Measurements from ENCODE around the gene EPSTI1.
"Not testable (repeated sequence)": the region's sequence is repeated elsewhere in the genome, so short reads cannot be mapped to it uniquely, and the experiment has no call there.

EPSTI1 gene

DNA sequence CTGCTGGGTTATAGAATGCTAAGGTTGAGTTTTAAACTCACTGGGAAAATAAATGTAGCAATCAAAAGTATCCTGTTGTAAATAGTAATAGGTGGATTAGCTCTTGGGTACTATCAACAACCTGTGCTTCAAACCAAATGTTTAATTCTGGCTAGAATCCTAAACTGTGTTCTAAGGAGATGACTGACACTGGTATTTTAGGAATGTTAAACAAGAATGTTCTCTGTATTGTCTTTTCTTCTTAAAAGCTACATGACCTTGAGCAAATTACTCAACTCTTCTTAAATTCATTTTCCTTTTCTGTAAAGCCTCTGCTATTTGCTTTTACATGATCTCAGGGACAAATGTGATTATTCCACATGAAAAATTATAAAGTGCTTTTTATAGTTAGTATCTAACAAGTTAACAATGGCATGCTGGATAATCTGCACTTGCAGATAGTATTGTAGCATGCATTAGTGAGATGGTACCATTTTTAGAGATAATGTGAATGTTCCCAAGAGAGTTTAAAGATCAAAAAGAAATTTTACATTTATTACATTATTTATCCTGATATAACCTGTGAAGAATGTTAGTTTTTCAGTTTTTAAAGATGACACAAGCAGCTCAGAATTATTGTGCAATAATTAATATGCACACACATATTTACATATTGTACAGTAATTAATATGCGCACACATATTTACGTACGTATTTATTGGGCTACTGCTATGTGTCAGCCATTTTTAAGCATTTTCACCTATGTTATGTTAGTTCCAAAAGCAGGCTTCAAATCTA lies 13.6 kb upstream of the EPSTI1 start:
- DNase-seq (ENCODE audit: low read depth): peak; percentile 64

DNA sequence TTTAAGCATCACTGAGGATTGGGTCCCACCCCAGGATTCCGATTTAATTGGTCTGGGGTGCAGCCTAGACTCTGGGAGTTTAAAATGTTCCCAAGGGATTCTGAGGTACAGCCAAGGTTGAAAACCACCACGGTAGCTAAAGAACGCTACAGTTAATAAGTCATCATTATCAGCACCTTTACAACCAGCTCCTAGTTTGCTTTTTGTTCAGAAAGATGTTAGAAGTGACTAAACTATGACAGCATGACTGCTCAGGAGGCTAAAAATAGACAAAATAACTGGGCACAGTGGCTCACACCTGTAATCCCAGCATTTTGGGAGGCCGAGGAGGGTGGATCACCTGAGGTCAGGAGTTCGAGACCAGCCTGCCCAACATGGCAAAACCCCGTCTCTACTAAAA lies 11.7 kb upstream of the EPSTI1 start:
- no peak for DNase-seq (ENCODE audit: low read depth)

GRCh38 chr13:43003010-43003409 lies 11.0 kb upstream of the EPSTI1 start:
- no peak for DNase-seq (ENCODE audit: low read depth)

GRCh38 chr13:43002021-43002420 lies 10.0 kb upstream of the EPSTI1 start:
- no peak for DNase-seq (ENCODE audit: low read depth)

GRCh38 chr13:43000676-43001075 lies 8.6 kb upstream of the EPSTI1 start:
- DNase-seq (ENCODE audit: low read depth): no peak

- no peak for DNase-seq (ENCODE audit: low read depth)
Observed at GRCh38 chr13:42999491-42999890, 7.5 kb upstream of the EPSTI1 start.

GRCh38 chr13:42997381-42997780 lies 5.3 kb upstream of the EPSTI1 start:
- no peak for DNase-seq (ENCODE audit: low read depth)

DNA sequence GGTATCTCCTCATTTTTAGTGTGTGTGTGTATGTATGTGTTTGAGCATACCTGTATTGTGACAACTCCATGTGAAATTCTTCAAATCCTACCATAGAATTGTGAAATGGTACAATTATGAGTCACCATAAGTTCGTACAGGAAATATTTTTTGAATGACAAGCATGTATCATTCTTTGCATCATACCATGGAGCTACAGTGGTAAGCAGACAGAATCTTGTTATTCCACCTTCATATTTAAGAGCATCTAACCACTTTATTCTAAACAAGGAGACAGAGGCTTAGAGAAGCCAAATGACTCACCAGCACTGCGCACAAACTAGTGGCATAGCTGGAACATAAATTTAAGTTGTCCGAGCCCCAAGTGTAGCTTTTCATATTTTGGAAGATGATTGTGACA lies 4.5 kb upstream of the EPSTI1 start:
- peak; percentile 83 for DNase-seq (ENCODE audit: low read depth)

- DNase-seq (ENCODE audit: low read depth): no peak
Observed at GRCh38 chr13:42994878-42995277, 2.8 kb upstream of the EPSTI1 start.

GRCh38 chr13:42992764-42993122 lies 702 bp upstream of the EPSTI1 start:
- no peak for DNase-seq (ENCODE audit: low read depth)

DNA sequence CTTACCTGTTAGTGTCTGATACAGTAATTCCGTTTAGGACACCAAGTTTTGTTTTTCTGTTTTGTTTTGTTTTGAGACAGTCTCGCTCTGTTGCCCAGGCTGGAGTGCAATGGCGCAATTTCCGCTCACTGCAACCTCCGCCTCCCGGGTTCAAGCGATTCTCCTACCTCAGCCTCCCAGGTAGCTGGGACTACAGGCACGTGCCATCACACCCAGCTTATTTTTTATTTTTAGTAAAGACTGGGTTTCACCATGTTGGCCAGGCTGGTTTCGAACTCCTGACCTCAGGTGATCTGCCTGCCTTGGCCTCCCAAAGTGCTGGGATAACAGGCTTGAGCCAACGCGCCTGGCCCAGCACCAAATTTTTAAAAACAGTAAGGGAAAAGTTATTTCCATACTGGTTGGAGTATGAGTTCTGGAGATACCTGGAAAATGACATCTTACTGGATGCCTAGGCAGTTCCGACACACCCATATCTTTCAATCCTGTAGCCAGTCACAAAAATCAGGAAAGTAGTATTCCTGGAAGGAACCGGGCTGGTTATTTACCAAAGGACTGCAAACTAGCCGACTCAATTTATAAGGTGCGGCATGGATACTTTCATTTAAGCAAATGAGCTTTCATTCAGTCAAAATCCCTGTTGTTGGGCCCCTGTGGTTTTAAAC lies 676 bp downstream of the EPSTI1 start:
- not testable (repeated sequence) for DNase-seq (ENCODE audit: low read depth)

- DNase-seq (ENCODE audit: low read depth): peak; percentile 77
Observed at GRCh38 chr13:42990291-42991232, 1.5 kb downstream of the EPSTI1 start.

DNA sequence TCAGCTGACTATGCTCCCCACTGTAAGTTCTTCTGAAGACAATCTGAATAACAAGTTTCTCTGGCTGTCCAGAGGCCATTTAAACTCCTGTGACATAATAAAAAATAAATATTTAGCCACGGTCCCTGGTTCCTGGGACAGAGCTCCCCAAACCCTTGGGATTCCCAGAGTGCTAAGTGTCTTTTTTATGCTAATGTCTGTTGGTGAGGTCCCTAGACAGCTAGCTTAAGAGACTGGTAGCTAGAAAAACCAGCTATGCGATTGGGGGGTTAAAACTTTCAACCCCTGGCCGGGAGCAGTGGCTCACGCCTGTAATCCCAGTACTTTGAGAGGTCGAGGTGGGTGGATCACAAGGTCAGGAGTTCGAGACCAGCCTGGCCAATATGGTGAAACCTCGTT lies 5.9 kb downstream of the EPSTI1 start:
- DNase-seq (ENCODE audit: low read depth): no peak

DNA sequence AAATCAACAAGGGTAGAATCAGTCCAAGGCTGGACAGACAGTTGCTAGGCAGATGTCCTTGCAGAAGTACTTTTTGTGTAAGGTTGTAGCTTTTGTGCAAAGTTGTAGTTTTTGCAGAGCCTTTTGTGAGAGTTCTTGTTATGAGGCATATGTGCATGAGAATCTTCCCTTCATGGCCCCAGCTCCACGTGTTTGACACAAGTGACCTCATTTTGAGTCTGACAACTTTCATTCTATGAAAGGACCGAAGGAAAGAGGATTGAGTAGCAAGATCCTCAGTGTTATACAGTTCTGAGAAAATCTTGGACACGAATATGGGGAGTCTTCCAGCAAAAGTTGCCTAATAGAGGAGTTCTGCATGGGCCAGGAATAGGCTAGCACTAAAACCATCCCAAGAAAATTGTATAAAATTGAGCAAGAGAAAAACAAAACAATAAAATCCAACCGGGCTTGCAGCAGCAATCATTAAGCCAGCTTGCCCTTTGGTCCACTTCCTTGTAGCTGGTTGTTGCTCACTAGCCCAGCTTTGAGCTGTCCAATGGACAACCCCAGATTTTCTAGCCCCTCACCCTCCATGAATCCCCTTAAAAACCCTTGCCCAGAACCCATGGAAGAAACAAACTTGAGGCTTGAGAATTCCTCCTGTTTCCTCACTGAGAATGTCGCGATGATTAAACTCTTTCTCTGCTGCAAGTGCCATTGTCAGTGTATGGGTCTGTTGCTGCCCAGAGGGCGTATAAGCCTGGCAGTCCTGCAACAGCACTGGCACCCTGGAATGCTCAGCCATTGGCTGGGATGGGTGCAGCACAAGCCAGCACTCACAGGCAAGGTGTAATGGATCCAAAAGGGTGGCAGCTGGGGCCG lies 6.5 kb downstream of the EPSTI1 start:
- DNase-seq (ENCODE audit: low read depth): peak; percentile 90

DNA sequence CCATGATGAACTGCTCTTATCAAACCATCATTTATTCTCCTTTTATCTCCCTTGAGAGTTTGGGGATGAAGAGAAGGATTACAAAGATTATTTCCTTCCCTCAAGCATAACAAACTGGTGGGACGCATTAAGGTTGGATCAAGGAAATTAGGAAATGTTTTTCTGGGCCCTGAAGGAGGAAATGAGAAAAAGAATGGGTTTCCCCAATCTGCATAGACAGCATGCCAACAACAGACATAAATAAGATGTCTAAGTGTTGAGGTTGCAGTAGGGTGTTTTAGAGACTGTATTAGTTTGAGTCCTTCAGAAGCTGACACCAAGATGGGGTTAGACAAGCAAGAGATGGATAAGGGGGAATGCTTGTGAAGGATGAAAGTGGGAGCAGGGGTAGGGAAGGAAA lies 7.3 kb downstream of the EPSTI1 start:
- DNase-seq (ENCODE audit: low read depth): no peak

DNA sequence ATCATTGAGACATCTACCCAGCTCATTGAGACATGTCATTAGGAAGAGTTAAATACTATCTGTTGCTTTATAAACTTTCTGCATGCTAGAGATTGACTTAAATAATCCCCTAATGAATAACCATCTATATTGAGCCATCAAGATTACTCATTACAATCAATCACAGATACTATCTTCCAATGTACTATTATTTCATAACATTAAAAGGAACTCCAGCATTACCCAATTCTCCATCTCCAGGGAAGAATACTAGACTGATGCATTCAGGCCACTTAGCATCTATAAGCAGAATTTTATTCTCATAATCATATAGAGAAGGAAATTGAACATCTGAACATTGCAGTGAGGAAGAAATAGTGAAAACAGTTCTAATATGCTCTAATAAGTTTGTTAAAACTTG lies 8.0 kb downstream of the EPSTI1 start:
- DNase-seq (ENCODE audit: low read depth): no peak

GRCh38 chr13:42981853-42982252 lies 10.2 kb downstream of the EPSTI1 start:
- no peak for DNase-seq (ENCODE audit: low read depth)

- DNase-seq (ENCODE audit: low read depth): peak; percentile 88
Observed at GRCh38 chr13:42981317-42981716, 10.7 kb downstream of the EPSTI1 start.

- no peak for DNase-seq (ENCODE audit: low read depth)
Observed at GRCh38 chr13:42977219-42977659, 14.8 kb downstream of the EPSTI1 start.

GRCh38 chr13:42976066-42976465 lies 16.0 kb downstream of the EPSTI1 start:
- DNase-seq (ENCODE audit: low read depth): no peak

GRCh38 chr13:42973581-42973980 lies 18.5 kb downstream of the EPSTI1 start:
- DNase-seq (ENCODE audit: low read depth): no peak

All from fibroblast of gingiva (primary cell).